Astrocyte of the cerebellum (primary cell): Measurements from ENCODE around the gene MIA2.

ENCODE experiments used
- DNase-seq: peaks from one replicate; pipeline ENCODE4 v3.0.0-alpha.2; 2011; ENCODE audit warnings: low read depth
- H3K4me3 ChIP-seq: 2 replicates; pipeline ENCODE4 v1.5.1; 2011; ENCODE audit warnings: mild to moderate bottlenecking, low read depth, low read length, moderate library complexity
- in situ Hi-C: cut with HindIII; loops from 2 replicates; pipeline ENCODE4 v1.10.0; 2017; ENCODE audit warnings: low sequenced_read_pairs
- TF ChIP-seq, protein P1 (sequence below): IDR thresholded peaks from 2 replicates; pipeline ENCODE4 v1.5.1; 2012; ENCODE audit warnings: low read length, low read depth, moderate library complexity, mild to moderate bottlenecking; ENCODE audit errors: missing control alignments

MIA2 gene, protein sequence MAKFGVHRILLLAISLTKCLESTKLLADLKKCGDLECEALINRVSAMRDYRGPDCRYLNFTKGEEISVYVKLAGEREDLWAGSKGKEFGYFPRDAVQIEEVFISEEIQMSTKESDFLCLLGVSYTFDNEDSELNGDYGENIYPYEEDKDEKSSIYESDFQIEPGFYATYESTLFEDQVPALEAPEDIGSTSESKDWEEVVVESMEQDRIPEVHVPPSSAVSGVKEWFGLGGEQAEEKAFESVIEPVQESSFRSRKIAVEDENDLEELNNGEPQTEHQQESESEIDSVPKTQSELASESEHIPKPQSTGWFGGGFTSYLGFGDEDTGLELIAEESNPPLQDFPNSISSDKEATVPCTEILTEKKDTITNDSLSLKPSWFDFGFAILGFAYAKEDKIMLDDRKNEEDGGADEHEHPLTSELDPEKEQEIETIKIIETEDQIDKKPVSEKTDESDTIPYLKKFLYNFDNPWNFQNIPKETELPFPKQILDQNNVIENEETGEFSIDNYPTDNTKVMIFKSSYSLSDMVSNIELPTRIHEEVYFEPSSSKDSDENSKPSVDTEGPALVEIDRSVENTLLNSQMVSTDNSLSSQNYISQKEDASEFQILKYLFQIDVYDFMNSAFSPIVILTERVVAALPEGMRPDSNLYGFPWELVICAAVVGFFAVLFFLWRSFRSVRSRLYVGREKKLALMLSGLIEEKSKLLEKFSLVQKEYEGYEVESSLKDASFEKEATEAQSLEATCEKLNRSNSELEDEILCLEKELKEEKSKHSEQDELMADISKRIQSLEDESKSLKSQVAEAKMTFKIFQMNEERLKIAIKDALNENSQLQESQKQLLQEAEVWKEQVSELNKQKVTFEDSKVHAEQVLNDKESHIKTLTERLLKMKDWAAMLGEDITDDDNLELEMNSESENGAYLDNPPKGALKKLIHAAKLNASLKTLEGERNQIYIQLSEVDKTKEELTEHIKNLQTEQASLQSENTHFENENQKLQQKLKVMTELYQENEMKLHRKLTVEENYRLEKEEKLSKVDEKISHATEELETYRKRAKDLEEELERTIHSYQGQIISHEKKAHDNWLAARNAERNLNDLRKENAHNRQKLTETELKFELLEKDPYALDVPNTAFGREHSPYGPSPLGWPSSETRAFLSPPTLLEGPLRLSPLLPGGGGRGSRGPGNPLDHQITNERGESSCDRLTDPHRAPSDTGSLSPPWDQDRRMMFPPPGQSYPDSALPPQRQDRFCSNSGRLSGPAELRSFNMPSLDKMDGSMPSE (N-terminal part only)

DNA sequence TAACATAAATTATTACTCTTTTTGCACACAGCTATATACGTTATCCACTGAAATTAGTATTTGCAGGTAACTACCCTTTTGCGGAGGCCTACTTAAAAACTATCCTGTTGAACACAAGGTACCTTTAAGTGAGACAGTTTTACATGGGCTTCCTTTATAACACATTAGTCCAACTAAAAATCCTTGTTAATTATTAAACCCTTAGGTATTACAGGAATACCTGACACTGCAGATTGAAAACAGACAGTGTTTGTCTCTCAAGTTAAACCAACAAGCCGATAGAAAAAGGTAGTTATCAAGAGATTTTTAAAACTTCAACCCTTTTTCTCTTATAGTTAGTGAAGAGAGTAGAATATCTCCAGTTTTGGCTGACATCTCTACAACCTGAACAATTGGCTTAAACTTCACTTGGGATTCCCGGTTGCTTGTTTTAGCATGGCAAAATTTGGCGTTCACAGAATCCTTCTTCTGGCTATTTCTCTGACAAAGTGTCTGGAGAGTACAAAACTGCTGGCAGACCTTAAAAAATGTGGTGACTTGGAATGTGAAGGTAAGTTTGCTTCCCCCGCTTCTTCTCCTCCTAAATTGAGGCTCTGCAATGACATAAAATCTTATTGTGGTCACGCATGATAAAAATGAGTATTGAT is at the start of gene MIA2:
Gene MIA2, plus strand, starts transcription at position 236 of the 647 bp plus-strand sequence. Its CDS starts 200 bp downstream, at position 436.
- no peak within 1 kb of the TSS for H3K4me3 ChIP-seq
- DNase-seq = no peak
- TF ChIP-seq, protein P1, sequence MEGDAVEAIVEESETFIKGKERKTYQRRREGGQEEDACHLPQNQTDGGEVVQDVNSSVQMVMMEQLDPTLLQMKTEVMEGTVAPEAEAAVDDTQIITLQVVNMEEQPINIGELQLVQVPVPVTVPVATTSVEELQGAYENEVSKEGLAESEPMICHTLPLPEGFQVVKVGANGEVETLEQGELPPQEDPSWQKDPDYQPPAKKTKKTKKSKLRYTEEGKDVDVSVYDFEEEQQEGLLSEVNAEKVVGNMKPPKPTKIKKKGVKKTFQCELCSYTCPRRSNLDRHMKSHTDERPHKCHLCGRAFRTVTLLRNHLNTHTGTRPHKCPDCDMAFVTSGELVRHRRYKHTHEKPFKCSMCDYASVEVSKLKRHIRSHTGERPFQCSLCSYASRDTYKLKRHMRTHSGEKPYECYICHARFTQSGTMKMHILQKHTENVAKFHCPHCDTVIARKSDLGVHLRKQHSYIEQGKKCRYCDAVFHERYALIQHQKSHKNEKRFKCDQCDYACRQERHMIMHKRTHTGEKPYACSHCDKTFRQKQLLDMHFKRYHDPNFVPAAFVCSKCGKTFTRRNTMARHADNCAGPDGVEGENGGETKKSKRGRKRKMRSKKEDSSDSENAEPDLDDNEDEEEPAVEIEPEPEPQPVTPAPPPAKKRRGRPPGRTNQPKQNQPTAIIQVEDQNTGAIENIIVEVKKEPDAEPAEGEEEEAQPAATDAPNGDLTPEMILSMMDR = no peak
- in situ Hi-C loops = no loop called here

DNA sequence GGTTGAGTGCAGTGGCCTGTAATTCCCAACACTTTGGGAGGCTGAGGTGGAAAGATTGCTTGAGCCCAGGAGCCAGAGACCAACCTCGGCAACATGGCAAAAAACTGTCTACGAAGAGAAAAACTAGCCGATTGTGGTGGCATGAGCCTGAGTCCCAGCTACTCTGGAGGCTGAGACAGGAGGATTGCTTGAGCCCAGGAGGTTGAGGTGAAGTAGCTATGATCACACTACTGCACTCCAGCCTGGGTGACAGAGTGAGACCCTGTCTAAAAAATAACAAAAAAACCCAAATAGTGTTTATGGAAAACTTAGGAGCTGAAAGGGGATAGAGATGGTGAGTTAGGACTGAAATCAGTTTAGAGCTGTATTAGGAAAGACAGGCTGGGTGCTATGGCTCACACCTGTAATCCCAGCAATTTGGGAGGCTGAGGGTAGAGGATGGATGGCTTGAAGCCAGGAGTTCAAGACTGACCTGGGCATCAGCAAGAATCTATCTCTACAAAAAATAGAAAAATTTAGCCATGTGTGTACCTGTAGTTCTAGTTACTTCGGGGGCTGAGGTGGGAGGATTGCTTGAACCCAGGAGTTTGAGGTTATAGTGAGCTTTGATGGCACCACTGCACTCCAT is 49.0 kb upstream of the MIA2 start:
- in situ Hi-C loops = no loop called here
- no peak for DNase-seq
- no peak overlapping the region for H3K4me3 ChIP-seq
- TF ChIP-seq, protein P1 = no peak

DNA sequence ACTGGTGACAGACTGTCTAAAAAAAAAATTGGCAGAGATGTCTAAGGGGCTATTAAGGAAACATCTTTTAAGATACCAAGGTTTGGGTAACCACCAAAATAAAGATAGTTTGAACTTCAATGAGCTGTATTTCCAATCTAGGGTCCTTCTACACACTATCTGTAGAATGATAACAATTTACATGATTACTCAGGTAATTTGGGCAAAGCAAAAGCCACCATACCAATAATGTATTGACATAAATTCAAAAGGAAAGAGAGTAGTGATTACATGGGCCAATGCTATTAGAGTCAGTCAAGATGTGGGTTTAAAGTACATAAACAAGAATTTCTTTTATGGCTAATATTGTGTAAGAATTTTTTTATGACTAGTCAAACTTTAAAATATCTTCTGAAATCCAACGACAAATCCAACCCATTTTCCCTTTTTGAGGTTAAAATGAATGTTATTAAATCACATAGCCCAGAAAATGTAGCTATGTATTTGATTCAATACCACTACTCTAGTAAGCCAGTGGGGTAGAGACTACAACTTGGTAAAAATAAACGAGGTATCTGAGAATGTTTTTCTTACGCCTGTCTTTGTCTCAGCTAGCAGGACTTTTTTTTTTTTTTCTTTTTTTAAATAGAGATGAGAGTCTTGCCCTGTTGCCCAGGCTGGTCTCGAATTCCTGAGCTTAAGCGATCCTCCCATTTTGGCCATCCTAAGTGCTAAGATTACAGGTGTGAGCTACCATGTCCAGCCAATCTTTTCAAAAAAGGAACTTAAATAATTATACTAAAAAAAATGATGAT is 48.3 kb upstream of the MIA2 start:
- H3K4me3 ChIP-seq = no peak overlapping the region
- in situ Hi-C loops = no loop called here
- TF ChIP-seq, protein P1 = no peak
- DNase-seq = no peak

DNA sequence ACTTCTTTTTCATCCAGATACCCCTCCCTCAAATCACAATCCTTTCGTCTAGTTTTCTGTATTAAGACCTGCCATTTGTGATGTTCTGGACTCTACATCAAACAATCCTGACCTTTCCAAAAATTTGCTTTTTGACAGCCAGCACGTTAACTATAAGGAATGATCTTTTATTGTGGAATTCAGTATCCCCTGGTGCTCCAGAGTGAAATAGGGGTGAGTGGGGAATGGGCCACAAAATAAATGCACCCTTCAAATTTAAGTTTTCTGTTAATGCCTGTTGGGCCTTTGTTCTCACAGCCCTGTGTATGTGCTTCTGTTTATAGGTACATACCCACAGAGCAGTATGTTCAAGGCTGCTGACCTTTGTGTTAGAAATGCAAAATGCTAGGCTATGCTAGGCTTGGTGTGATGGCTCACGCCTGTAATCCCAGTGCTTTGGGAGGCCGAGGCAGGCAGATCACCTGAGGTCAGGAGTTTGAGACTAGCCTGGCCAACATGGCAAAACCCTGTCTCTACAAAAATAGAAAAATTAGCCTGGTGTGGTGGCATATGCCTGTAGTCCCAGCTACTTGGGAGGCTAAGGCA is 46.7 kb upstream of the MIA2 start:
- TF ChIP-seq, protein P1 = no peak
- H3K4me3 ChIP-seq = no peak overlapping the region
- in situ Hi-C loops = no loop called here
- no peak for DNase-seq
